Fibroblast of lung (primary cell): Measurements from ENCODE around the gene FHIT.

Source experiments
- EZH2 ChIP-seq: IDR thresholded peaks from 2 replicates; pipeline ENCODE4 v1.5.1; 2012; ENCODE audit warnings: low read length, control low read depth, mild to moderate bottlenecking; ENCODE audit errors: missing control alignments
- TF ChIP-seq, protein P1 (sequence below), 2 donors: IDR thresholded peaks in 1 of 2; conservative IDR thresholded peaks in 1 of 2; 1 replicate in 1 of 2; 2 replicates in 1 of 2; pipeline ENCODE4 v1.5.1; 2011 to 2012; ENCODE audit warnings: low read length in 2 of 2, control low read depth in 1 of 2, inconsistent platforms in 1 of 2, low read depth in 1 of 2, mild to moderate bottlenecking in 1 of 2

DNA sequence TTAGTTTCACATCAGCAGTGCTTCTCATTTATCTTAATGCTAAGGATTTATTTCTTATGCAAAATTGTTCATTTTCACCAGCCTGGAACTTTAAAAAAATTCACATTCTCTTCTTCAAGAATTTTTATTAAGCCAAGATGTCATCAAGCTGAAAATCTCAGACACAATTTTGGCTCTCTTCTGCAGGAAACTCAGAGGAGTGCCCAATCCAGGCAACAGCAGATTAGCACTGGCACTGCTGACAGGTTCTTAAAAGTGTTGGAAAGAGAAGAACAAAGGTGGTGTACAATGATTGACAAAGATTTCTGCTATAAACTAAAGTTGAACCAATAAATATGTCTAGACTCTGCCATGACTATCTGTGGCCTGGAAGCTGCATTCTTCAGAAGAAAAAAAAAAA is 479.5 kb downstream of the FHIT start:
- TF ChIP-seq, protein P1, sequence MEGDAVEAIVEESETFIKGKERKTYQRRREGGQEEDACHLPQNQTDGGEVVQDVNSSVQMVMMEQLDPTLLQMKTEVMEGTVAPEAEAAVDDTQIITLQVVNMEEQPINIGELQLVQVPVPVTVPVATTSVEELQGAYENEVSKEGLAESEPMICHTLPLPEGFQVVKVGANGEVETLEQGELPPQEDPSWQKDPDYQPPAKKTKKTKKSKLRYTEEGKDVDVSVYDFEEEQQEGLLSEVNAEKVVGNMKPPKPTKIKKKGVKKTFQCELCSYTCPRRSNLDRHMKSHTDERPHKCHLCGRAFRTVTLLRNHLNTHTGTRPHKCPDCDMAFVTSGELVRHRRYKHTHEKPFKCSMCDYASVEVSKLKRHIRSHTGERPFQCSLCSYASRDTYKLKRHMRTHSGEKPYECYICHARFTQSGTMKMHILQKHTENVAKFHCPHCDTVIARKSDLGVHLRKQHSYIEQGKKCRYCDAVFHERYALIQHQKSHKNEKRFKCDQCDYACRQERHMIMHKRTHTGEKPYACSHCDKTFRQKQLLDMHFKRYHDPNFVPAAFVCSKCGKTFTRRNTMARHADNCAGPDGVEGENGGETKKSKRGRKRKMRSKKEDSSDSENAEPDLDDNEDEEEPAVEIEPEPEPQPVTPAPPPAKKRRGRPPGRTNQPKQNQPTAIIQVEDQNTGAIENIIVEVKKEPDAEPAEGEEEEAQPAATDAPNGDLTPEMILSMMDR (conservative IDR thresholded peaks at IDR 0.05 in 1 of 2, IDR thresholded peaks at IDR 0.05 in 1 of 2; ENCODE audit: low read depth in 1 of 2, low read length in 2 of 2) = no peak
- no peak for TF ChIP-seq EZH2
